ENCODE data around the gene TMEM170B. TPM values are rescaled to one million over a fixed set of nuclear protein-coding genes. Genes with fewer than 3 reads are reported as not detected.

Gene TMEM170B
- total RNA-seq, 2 donors from 2014 or later: 4.6 to 6.8 TPM

DNA sequence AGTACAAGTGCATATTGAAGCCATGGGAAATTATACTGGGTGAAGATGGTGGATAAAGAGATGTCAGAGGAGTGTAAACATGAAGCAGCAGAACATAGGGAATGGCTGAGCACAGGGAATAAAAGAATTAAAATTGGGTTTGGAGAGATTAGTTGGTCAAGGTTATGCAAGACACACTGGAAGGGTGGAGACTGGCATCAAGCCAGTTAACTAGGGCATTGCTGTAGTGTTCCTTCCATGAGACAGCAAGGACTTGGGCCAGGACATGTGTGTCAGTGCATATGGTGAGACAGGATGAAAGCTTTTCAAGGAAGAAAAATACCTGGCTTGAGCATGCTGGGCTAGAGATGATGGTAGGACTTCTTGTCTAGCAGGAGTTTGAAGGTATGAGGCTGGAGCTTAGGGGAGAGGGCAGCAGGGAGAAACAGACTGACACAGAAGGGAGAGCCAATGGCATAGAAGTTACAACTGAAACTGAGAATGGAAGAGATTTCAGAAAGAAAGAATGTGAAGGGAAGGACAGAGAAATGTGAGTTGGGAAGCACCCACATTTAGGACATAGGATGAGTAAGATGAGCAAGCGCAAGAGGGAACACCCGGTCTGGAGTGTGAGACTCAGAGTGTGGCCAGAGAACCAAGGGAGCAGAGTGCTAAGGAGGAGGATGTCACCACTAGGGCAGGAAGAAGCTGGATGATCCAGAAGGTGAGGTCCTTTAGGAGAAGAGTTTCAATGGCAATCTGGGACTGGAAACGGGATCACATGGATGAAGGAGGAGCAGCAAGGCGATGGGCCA, 14.5 kb upstream of the TMEM170B start:
- no peak overlapping the region for H3K4me3 ChIP-seq
- H3K27me3 ChIP-seq (replicated peaks; ENCODE audit: insufficient read depth): no peaks in the 10 kb centered on the region
- TF ChIP-seq, protein P1, sequence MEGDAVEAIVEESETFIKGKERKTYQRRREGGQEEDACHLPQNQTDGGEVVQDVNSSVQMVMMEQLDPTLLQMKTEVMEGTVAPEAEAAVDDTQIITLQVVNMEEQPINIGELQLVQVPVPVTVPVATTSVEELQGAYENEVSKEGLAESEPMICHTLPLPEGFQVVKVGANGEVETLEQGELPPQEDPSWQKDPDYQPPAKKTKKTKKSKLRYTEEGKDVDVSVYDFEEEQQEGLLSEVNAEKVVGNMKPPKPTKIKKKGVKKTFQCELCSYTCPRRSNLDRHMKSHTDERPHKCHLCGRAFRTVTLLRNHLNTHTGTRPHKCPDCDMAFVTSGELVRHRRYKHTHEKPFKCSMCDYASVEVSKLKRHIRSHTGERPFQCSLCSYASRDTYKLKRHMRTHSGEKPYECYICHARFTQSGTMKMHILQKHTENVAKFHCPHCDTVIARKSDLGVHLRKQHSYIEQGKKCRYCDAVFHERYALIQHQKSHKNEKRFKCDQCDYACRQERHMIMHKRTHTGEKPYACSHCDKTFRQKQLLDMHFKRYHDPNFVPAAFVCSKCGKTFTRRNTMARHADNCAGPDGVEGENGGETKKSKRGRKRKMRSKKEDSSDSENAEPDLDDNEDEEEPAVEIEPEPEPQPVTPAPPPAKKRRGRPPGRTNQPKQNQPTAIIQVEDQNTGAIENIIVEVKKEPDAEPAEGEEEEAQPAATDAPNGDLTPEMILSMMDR (IDR thresholded peaks at IDR 0.05): no peak
- no peak overlapping the region for H3K27ac ChIP-seq
- ATAC-seq (ENCODE audit: insufficient number of reproducible peaks, low FRiP score, low read depth) (no peak), DNase-seq (ENCODE audit: low spot score) (no peak)
- H3K4me1 ChIP-seq (ENCODE audit: control insufficient read depth in 1 of 2, low read depth in 2 of 2): no peaks in the 10 kb centered on the region
- H3K9me3 ChIP-seq: peaks cover 4% of the 10 kb centered on the region
- H3K36me3 ChIP-seq: no peaks in the 10 kb centered on the region

DNA sequence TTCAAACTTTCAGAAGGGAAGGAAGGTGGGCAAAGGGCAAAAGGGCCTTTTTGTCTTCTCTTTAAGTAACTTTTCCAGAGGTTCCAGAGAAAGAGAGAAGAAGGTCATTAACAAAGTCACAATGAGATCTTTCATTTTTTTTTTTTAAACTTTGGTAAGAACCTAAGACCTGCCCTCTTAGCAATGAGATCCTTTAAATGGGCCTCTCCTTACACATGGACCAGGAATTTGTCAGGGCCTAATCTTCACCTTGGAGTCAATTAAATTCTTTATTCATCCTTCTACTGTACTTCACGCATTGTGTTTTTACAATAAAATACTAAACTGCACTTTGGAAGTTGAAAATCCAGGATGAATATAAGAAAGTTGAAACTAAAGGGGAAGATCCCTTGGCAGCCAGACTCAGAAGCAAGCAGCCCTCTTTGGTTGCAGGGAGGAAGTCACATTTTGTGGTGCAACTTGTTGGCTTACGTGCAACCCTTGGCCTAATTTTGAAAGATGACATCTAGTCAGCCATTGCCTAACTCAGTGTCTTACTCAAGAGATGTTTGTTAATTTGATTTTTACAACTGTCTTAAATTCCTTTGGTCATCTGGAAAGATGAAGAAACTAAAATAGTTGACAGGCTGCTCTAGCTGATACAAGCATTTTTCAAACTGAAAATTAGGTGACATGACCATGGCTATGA, 11.9 kb upstream of the TMEM170B start:
- TF ChIP-seq, protein P1 (IDR thresholded peaks at IDR 0.05): no peak
- DNase-seq (ENCODE audit: low spot score) (no peak), ATAC-seq (ENCODE audit: insufficient number of reproducible peaks, low FRiP score, low read depth) (no peak)
- Histone ChIP-seq H3K4me3 (no peak overlapping the region), H3K27ac (no peak overlapping the region), H3K9me3 (no peaks in the 10 kb centered on the region), H3K4me1 (ENCODE audit: control insufficient read depth in 1 of 2, low read depth in 2 of 2) (no peaks in the 10 kb centered on the region), H3K36me3 (no peaks in the 10 kb centered on the region), H3K27me3 (replicated peaks; ENCODE audit: insufficient read depth) (no peaks in the 10 kb centered on the region)

DNA sequence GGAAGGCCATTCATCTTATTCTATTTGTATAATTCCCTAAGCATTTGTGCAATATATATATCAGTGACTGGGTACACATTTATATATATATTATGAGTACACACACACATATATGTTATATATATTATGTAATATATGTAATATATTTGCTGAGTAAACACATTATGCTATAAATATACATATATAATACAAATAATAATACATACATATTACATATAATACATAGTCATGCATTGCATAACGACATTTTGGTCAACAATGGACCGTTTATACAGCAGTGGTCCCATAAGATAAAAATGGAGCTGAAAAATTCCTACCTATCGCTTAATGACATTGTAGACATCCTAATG, 11.4 kb upstream of the TMEM170B start:
- no peak overlapping the region for H3K4me3 ChIP-seq
- DNase-seq (ENCODE audit: low spot score) (no peak), ATAC-seq (ENCODE audit: insufficient number of reproducible peaks, low FRiP score, low read depth) (no peak)
- no peaks in the 10 kb centered on the region for H3K9me3 ChIP-seq
- H3K27ac ChIP-seq: no peak overlapping the region
- H3K36me3 ChIP-seq: no peaks in the 10 kb centered on the region
- H3K4me1 ChIP-seq (ENCODE audit: control insufficient read depth in 1 of 2, low read depth in 2 of 2): no peaks in the 10 kb centered on the region
- TF ChIP-seq, protein P1 (IDR thresholded peaks at IDR 0.05): no peak
- no peaks in the 10 kb centered on the region for H3K27me3 ChIP-seq (replicated peaks; ENCODE audit: insufficient read depth)

DNA sequence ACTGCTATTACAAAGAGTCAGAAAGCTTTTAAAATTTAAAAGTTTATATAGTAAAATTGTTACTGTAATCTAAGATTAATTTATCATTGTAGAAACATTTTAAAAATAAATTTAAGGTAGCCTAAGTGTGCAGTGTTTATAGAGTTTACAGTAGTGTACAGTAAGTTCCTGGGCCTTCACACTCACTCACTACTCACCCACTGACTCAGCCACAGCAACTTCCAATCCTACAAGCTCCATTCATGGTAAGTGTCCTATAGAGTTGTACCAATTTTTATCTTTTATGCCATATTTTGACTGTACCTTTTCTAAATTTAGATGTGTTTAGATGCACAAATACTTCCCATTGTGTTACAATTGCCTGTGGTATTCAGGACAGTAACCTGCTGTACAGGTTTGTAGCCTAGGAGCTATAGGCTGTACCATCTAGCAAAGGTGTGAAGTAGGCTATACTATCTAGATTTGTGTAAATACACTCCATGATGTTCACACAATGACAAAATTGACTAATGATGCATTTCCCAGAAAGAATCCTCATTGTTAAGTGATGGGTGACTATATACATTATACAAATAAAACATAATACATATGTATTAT, 10.2 kb upstream of the TMEM170B start:
- DNase-seq (ENCODE audit: low spot score) (no peak), ATAC-seq (ENCODE audit: insufficient number of reproducible peaks, low FRiP score, low read depth) (no peak)
- Histone ChIP-seq H3K27ac (no peak overlapping the region), H3K4me3 (no peak overlapping the region), H3K4me1 (ENCODE audit: control insufficient read depth in 1 of 2, low read depth in 2 of 2) (no peaks in the 10 kb centered on the region), H3K9me3 (no peaks in the 10 kb centered on the region), H3K27me3 (replicated peaks; ENCODE audit: insufficient read depth) (no peaks in the 10 kb centered on the region), H3K36me3 (no peaks in the 10 kb centered on the region)
- TF ChIP-seq, protein P1 (IDR thresholded peaks at IDR 0.05): no peak

DNA sequence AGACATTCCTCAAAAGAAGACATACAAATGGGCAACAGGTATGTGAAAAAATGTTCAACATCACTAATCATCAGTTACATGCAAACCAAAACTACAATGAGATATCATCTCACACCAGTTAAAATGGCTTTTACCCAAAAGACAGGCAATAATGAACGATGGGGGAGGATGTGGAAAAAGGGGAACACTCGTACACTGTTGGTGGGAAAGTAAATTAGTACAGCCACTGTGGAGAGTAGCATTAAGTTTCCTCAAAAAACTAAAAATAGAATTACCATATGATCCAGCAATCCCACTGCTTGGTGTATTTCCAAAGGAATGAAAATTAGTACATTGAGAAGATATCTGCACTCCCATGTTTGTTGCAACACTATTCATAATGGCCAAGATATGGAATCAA, 8.6 kb upstream of the TMEM170B start:
- ATAC-seq (ENCODE audit: insufficient number of reproducible peaks, low FRiP score, low read depth) (no peak), DNase-seq (ENCODE audit: low spot score) (no peak)
- TF ChIP-seq, protein P1 (IDR thresholded peaks at IDR 0.05): no peak
- H3K27me3 ChIP-seq (replicated peaks; ENCODE audit: insufficient read depth): no peaks in the 10 kb centered on the region
- no peak overlapping the region for H3K4me3 ChIP-seq
- H3K36me3 ChIP-seq: no peaks in the 10 kb centered on the region
- H3K27ac ChIP-seq: no peak overlapping the region
- no peaks in the 10 kb centered on the region for H3K4me1 ChIP-seq (ENCODE audit: control insufficient read depth in 1 of 2, low read depth in 2 of 2)
- no peaks in the 10 kb centered on the region for H3K9me3 ChIP-seq

Measured in thoracic aorta (tissue), 2 donors.